GM12878 (cell line): Measurements from ENCODE around the gene TNFRSF14. TPM values are rescaled to one million over a fixed set of nuclear protein-coding genes. Genes with fewer than 3 reads are reported as not detected.

Experiments
- ATAC-seq: fragments of 200-7000 bp; cut with Tn5 transposase; 3 replicates; pipeline ENCODE4 v1.9.1; 2020; ENCODE audit warnings: mild to moderate bottlenecking, moderate library complexity
- BruUV-seq: library from RNA; stranded (reverse); fragments of 400-500 nt; replicated peaks from 2 replicates; lab custom pipeline; 2021; lab: Mats Ljungman, UMichigan
- CTCF ChIA-PET: fragments of 300-600 bp; sonication (Branson Sonifier 250); formaldehyde crosslinking; extraction: SDS; loops from one replicate; lab custom pipeline; 2021; ENCODE audit warnings: inconsistent platforms; lab: Yijun Ruan, JAX
- POLR2A ChIA-PET: fragments of 350-600 bp; formaldehyde crosslinking; extraction: SDS; loops from one replicate; lab custom pipeline; 2021; ENCODE audit warnings: inconsistent platforms; lab: Charles Lee
- RAD21 ChIA-PET: fragments of 300-600 bp; sonication (Branson Sonifier 250); formaldehyde crosslinking; loops from one replicate; lab custom pipeline; 2023; ENCODE audit warnings: antibody characterized with exemption; ENCODE audit not compliant: unreplicated experiment; lab: Charles Lee
- SMC1A ChIA-PET: fragments of 300-600 bp; sonication (Branson Sonifier 250); formaldehyde crosslinking; loops from one replicate; lab custom pipeline; 2023; ENCODE audit not compliant: unreplicated experiment, uncharacterized antibody; lab: Charles Lee
- DNase-seq: peaks from one replicate; pipeline ENCODE4 v3.0.0-alpha.2; 2011; ENCODE audit warnings: low read depth, low spot score
- FAIRE-seq: peaks from 3 replicates; lab custom pipeline; 2011; peaks lifted over from hg19 to GRCh38; lab: Jason Lieb, UNC
- H2AFZ ChIP-seq: 2 replicates; pipeline ENCODE4 v1.6.0; 2011; ENCODE audit warnings: low read depth, low read length, control low read depth; ENCODE audit not compliant: control insufficient read depth
- H3K27ac ChIP-seq: 2 replicates; pipeline ENCODE4 v1.5.1; 2011; ENCODE audit warnings: control low read depth; ENCODE audit not compliant: control insufficient read depth, insufficient read depth
- H3K27me3 ChIP-seq, 2 experiments: replicated peaks in 1 of 2; 2 replicates each; pipeline versions ENCODE4 v1.6.0 to v1.6.1; 2011; ENCODE audit warnings: low read length in 1 of 2; ENCODE audit not compliant: control insufficient read depth in 2 of 2, insufficient read depth in 2 of 2
- H3K36me3 ChIP-seq, 2 experiments: 2 replicates each; pipeline ENCODE4 v1.5.1; 2011; ENCODE audit warnings: low read length in 1 of 2; ENCODE audit not compliant: control insufficient read depth in 2 of 2, insufficient read depth in 2 of 2
- H3K4me1 ChIP-seq: 2 replicates; pipeline ENCODE4 v1.6.1; 2011; ENCODE audit warnings: mild to moderate bottlenecking, low read length, moderate library complexity, mixed read lengths; ENCODE audit not compliant: control insufficient read depth, insufficient read depth
- H3K4me2 ChIP-seq: 2 replicates; pipeline ENCODE4 v1.6.0; 2011; ENCODE audit warnings: control low read depth; ENCODE audit not compliant: control insufficient read depth, insufficient read depth
- H3K4me3 ChIP-seq: fragments of 200-600 bp; sonication (generic); 2 replicates; pipeline ENCODE4 v1.5.1; 2016
- H3K79me2 ChIP-seq: 2 replicates; pipeline ENCODE4 v1.6.0; 2011; ENCODE audit warnings: low read length; ENCODE audit not compliant: control insufficient read depth, insufficient read depth
- H3K9ac ChIP-seq: 2 replicates; pipeline ENCODE4 v1.8.0; 2011; ENCODE audit warnings: low read length, control low read depth, mixed read lengths; ENCODE audit not compliant: control insufficient read depth, insufficient read depth
- H3K9me3 ChIP-seq: replicated peaks from 3 replicates; pipeline ENCODE4 v1.5.1; 2011; ENCODE audit warnings: mild to moderate bottlenecking, low read length; ENCODE audit not compliant: control insufficient read depth, insufficient read depth
- H4K20me1 ChIP-seq: 2 replicates; pipeline ENCODE4 v1.6.0; 2011; ENCODE audit not compliant: control insufficient read depth, insufficient read depth
- DPF2 ChIP-seq: fragments of 450-650 bp; IDR thresholded peaks from 2 replicates; pipeline ENCODE4 v1.6.1; 2017; ENCODE audit warnings: mild to moderate bottlenecking
- IRF4 ChIP-seq: IDR thresholded peaks from 2 replicates; pipeline ENCODE4 v1.6.1; 2011; ENCODE audit warnings: low read depth, low read length
- MAX ChIP-seq: IDR thresholded peaks from 2 replicates; pipeline ENCODE4 v1.6.1; 2012; ENCODE audit warnings: low read depth, low read length, improper control_type of control experiment
- NR2C1 ChIP-seq: fragments of 450-650 bp; IDR thresholded peaks from 2 replicates; pipeline ENCODE4 v1.6.1; 2017; ENCODE audit warnings: antibody characterized with exemption, mild to moderate bottlenecking, moderate library complexity
- RBBP5 ChIP-seq: fragments of 200-600 bp; sonication (generic); conservative IDR thresholded peaks from 2 replicates; pipeline ENCODE4 v1.6.1; 2016
- SKIL ChIP-seq: fragments of 450-650 bp; IDR thresholded peaks from 2 replicates; pipeline ENCODE4 v1.6.1; 2017; ENCODE audit warnings: mild to moderate bottlenecking, low read depth, inconsistent platforms; ENCODE audit not compliant: poor library complexity, severe bottlenecking
- SMC3 ChIP-seq: IDR thresholded peaks from 2 replicates; pipeline ENCODE4 v1.6.1; 2011; ENCODE audit warnings: low read length, improper control_type of control experiment, borderline replicate concordance
- STAT1 ChIP-seq: fragments of 450-650 bp; conservative IDR thresholded peaks from 2 replicates; pipeline ENCODE4 v1.6.1; 2014; ENCODE audit warnings: antibody characterized with exemption, mild to moderate bottlenecking
- WGBS: methylation state at CpG from one replicate; pipeline ENCODE4 v1.1.6; 2016; ENCODE audit warnings: low lambda C conversion rate; ENCODE audit not compliant: insufficient replicate concordance, insufficient coverage; ENCODE audit errors: missing lambda C conversion rate; 5-methylcytosine and 5-hydroxymethylcytosine counted together
- in situ Hi-C: fragments of 300-500 bp; cut with MboI; formaldehyde crosslinking; loops from 9 replicates; pipeline ENCODE4 v1.14.3; 2018; ENCODE audit warnings: mixed read lengths
- intact Hi-C: fragments of 100-400 bp; cut with micrococcal nuclease; formaldehyde crosslinking; loops from one replicate; pipeline ENCODE4 v1.14.2; 2022; ENCODE audit not compliant: unreplicated experiment
- polyA plus RNA-seq, 11 experiments: library from polyadenylated mRNA; depleted of rRNA in 4 of 11; unstranded in 6 of 11; stranded (reverse) in 5 of 11; fragments of >200 nt; fragmentation: Nextera tagmentation in 4 of 11; fragmentation: Illumina TruSeq in 1 of 11; extraction: Ambion mirVana in 4 of 11; extraction: Trizol in 1 of 11; gene quantifications; 1 replicate in 1 of 11; 2 replicates in 10 of 11; pipeline versions ENCODE4 v1.2.1 to v1.2.3, GENCODE V29; 2011 to 2016; ENCODE audit warnings: inconsistent platforms in 2 of 11, missing spikeins in 2 of 11, low read depth in 1 of 11
- total RNA-seq, 4 experiments: library from RNA; depleted of rRNA in 3 of 4; stranded (reverse); fragments of >200 nt in 3 of 4; fragmentation: Illumina TruSeq in 1 of 4; extraction: Trizol in 1 of 4; gene quantifications; 2 replicates each; pipeline versions ENCODE4 v1.2.1 to v1.2.3, GENCODE V29; 2013 to 2021

The TNFRSF14 gene
- total and polyA plus RNA-seq, 10 of the 15 experiments (the other 5 are each of a cell fraction or from before 2014, with no cell fraction given), result 0.43 to 114 (median 41.5) TPM

GRCh38 chr1:2534687-2535441, 21.3 kb upstream of the TNFRSF14 start (continued):
- TF ChIP-seq MAX (no peak), SKIL (no peak), STAT1 (no peak), DPF2 (no peak)
- TF ChIP-seq, all 136 proteins: peak for 0

- RAD21 ChIA-PET, result no interaction called here
- WGBS, result 73% methylated on average over 15 of the region's 27 CpGs
- Histone ChIP-seq H3K9me3 (no peaks in the 10 kb centered on the region), H3K4me2 (no peak overlapping the region), H3K27me3 (peaks cover 6 to 10% of the 10 kb centered on the region in 2 experiments), H4K20me1 (no peaks in the 10 kb centered on the region), H3K4me1 (no peaks in the 10 kb centered on the region), H3K27ac (no peak overlapping the region), H2AFZ (no peak overlapping the region), H3K9ac (no peak overlapping the region), H3K4me3 (no peak overlapping the region), H3K79me2 (no peaks in the 10 kb centered on the region), H3K36me3 (no peaks in the 10 kb centered on the region)
- BruUV-seq, result no TSS peak
- ATAC-seq (no peak), DNase-seq (no peak), FAIRE-seq (no peak)
- intact Hi-C loops, result no loop called here
- in situ Hi-C loops, result no loop called here
- TF ChIP-seq RBBP5 (no peak), NR2C1 (no peak), IRF4 (no peak), SMC3 (no peak)
- POLR2A ChIA-PET, result no interaction called here
- CTCF ChIA-PET, result no interaction called here
- SMC1A ChIA-PET, result no interaction called here
Observed at GRCh38 chr1:2535455-2535854, 20.7 kb upstream of the TNFRSF14 start.
